NB4 (cell line): Measurements from ENCODE around the gene TOB1.
A peak's percentile ranks its signal among the peaks of the same experiment; 100 is the strongest.

Source experiments
- DNase-seq: peaks from one replicate; pipeline ENCODE4 v3.0.0; 2010; ENCODE audit warnings: low read depth
- H3K4me3 ChIP-seq: one replicate; pipeline ENCODE4 v1.5.1; 2011; ENCODE audit warnings: mild to moderate bottlenecking, low read depth, low read length, moderate library complexity
- MYC ChIP-seq: IDR thresholded peaks from 2 replicates; pipeline ENCODE4 v1.6.1; 2011; ENCODE audit warnings: low read depth, low read length
- POLR2A ChIP-seq: IDR thresholded peaks from 2 replicates; pipeline ENCODE4 v1.6.1; 2011; ENCODE audit warnings: mild to moderate bottlenecking; ENCODE audit not compliant: insufficient read length; ENCODE audit errors: extremely low read depth
- TF ChIP-seq, protein P1 (sequence below): IDR thresholded peaks from one replicate; pipeline ENCODE4 v1.5.1; 2012; ENCODE audit warnings: low read depth, low read length
- TF ChIP-seq, protein P2 (sequence below): IDR thresholded peaks from 2 replicates; pipeline ENCODE4 v1.6.1; 2011; ENCODE audit warnings: low read depth, low read length

Gene TOB1

DNA sequence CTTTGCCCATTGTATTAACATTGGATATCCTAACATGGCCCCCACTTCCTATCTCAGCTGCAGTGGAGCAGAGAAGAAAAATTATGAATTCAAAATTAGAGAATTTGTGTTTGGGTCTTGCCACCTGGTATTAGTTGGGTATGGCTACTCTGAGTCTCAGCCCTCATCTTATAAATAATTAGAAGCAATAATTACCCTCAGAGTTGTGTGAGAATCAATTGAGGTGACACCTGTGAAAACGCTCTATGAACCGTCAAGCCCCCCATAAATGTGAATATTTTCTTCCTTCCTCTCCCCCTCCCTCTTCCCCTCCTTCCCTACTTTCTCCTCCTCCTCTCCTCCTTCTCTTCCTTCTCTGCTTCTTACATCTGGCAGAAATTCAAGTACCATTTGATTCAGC is 8.9 kb upstream of the TOB1 start:
- no peak for DNase-seq
- TF ChIP-seq MYC (no peak), POLR2A (no peak)
- TF ChIP-seq, protein P1, sequence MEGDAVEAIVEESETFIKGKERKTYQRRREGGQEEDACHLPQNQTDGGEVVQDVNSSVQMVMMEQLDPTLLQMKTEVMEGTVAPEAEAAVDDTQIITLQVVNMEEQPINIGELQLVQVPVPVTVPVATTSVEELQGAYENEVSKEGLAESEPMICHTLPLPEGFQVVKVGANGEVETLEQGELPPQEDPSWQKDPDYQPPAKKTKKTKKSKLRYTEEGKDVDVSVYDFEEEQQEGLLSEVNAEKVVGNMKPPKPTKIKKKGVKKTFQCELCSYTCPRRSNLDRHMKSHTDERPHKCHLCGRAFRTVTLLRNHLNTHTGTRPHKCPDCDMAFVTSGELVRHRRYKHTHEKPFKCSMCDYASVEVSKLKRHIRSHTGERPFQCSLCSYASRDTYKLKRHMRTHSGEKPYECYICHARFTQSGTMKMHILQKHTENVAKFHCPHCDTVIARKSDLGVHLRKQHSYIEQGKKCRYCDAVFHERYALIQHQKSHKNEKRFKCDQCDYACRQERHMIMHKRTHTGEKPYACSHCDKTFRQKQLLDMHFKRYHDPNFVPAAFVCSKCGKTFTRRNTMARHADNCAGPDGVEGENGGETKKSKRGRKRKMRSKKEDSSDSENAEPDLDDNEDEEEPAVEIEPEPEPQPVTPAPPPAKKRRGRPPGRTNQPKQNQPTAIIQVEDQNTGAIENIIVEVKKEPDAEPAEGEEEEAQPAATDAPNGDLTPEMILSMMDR, result no peak
- TF ChIP-seq, protein P2, sequence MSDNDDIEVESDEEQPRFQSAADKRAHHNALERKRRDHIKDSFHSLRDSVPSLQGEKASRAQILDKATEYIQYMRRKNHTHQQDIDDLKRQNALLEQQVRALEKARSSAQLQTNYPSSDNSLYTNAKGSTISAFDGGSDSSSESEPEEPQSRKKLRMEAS, result no peak
- no peak overlapping the region for H3K4me3 ChIP-seq

DNA sequence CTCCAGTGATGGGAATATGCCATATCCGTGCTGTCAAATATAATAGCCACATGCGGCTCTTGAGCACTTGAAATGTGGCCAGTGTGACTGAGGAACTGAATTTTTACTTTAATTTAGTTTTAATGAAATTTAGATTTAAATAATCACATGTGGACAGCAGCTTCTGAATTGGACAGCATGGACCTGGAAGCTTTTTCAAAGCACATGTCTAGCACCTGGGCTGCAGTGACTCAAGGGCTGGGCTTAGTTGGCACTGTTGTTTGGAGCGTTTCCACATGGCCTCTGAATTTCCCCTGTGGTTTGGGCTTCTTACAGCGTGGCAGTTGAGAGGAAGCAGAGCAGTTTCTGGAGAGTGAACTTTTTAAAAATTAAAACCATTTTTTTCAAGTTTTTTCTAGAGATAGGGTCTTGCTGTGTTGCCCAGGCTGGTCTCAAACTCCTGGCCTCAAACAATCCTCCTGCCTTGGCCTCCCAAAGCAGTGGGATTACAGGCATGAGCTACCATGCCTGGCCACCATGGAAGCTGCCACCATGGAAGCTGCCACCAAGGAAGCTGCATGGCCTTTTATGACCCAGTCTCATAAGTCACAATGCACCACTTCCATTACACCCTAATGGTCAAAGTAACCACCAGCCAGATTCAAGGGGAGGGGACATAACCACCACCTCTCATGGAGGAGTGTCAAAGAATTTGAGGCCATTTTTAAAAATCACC is 6.7 kb upstream of the TOB1 start:
- H3K4me3 ChIP-seq, result no peak overlapping the region
- DNase-seq, result peak; percentile 63
- TF ChIP-seq POLR2A (no peak), MYC (peak; percentile 76)
- TF ChIP-seq, protein P2, result peak; percentile 94
- TF ChIP-seq, protein P1, result no peak

DNA sequence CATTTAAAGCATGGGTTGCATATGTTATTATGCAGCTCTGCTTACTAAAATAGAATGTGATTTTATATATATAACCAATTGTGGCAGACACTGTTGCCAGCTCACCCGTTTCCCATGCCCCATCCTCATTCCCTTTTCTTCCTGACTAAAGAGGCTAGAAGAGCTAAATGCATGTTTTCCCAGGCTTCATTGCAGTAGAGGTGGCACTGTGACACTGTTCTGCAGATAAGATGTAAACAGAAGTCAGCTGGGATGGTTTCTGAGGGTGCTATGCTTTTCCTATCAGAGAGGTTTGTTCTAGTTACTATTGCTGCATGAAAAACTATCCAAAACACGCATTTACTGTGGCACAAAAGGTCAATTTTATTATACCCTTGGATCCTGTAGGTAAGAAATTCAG is 5.7 kb upstream of the TOB1 start:
- H3K4me3 ChIP-seq, result no peak overlapping the region
- TF ChIP-seq, protein P2, result no peak
- TF ChIP-seq MYC (no peak), POLR2A (no peak)
- TF ChIP-seq, protein P1, result no peak
- no peak for DNase-seq

DNA sequence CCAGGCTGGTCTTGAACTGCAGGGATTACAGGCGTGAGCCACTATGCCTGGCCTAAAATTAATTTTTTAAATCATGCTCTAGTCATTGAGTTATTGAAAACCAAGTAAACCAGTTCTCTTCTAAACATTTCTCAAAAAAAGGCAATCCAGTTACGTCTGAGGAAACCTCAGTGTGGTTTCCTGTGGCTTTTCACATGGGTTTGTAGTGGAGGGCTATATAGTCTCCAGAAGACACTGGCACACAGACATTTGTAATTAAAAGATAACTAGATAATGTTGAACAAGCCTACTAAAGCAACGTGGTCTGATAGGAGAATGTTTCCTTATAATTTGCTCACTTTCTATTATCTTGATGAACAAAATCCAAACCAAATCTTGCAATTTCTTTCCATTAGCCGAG is 5.2 kb upstream of the TOB1 start:
- TF ChIP-seq, protein P2, result no peak
- TF ChIP-seq, protein P1, result no peak
- TF ChIP-seq POLR2A, result no peak
- no peak for TF ChIP-seq MYC
- DNase-seq, result peak; percentile 41
- no peak overlapping the region for H3K4me3 ChIP-seq

DNA sequence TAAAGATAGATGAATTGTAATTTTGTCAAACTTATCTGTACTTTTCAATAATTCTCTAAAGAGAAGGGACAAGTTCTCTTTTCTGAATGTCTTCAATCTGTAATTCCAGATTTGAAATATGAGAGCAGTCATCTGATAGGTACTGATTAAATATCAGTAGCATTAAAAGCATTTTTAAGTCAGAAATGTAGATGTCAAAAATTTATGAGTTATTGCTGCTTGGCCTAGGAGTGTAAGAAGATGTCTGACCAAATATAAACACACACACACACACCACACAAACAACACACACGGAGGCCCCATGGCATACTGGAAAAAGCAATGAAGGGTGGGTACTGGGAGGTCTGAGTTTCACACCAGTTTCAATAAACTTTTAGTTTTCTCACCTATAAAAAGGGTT is 2.4 kb upstream of the TOB1 start:
- DNase-seq, result no peak
- no peak for TF ChIP-seq MYC
- no peak for TF ChIP-seq POLR2A
- no peak overlapping the region for H3K4me3 ChIP-seq

DNA sequence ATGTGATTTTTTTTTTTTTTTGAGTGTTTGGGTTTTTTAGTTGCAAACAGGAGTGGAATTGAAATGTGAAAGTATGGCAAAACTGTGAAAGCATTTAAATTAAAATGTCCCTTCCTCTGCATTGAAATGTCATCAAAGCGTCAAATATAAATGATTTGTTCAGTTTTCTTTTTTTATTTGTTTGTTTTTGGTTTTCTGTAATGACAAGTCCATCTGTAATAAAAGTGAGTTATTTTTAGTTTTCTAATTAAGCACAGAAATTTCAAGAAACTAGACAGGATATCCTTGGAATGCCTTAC is 1.9 kb upstream of the TOB1 start:
- DNase-seq, result no peak
- TF ChIP-seq, protein P1, result no peak
- TF ChIP-seq MYC (no peak), POLR2A (no peak)
- TF ChIP-seq, protein P2, result no peak
- peak overlapping the region; percentile 86 for H3K4me3 ChIP-seq
